ENCODE data around the gene ERC2.

DNA sequence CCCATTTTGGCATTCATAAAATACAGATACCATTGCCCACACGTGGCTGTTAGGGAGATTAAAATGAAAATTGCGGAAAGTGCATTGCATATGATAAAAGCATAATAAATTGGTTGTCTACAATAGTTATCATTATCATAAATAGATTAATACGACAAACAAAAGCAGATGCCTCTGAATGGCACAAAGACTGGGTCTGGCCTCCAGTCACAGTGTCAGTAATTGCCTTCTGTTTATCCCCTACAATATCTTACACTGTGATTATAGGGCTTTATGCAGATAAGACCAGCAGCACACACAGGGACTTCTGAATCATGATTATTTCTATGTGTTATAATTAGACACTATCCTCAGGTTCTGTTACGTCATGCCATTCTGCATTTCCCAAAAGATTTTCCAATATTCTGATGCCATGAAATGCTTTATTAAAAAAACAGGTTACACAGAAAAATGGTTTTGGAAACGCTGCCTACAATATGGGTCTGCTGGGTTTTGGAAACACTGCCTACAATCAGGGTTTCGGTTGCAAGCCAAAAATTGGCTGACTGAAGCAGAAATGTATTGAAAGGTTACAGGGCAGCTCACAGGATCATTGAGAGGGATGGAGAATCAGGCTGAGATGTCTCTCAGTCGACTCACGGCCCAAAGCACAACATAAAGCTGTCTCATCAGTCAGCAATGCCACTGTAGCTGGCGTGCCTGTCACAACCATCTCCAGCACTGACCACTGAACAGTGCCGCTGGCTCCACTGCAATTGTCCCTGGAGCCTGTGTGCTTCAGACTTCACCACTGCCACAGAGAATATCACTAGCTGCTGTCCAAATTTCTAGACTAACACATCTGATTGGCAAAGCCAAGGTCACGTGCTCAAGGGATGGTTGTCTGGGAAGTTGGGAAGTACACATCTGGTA, 248.1 kb downstream of the ERC2 start:
- no peak for TF ChIP-seq EZH2 (IDR thresholded peaks at IDR 0.05; ENCODE audit: borderline replicate concordance, low read length)
- TF ChIP-seq, protein P1, sequence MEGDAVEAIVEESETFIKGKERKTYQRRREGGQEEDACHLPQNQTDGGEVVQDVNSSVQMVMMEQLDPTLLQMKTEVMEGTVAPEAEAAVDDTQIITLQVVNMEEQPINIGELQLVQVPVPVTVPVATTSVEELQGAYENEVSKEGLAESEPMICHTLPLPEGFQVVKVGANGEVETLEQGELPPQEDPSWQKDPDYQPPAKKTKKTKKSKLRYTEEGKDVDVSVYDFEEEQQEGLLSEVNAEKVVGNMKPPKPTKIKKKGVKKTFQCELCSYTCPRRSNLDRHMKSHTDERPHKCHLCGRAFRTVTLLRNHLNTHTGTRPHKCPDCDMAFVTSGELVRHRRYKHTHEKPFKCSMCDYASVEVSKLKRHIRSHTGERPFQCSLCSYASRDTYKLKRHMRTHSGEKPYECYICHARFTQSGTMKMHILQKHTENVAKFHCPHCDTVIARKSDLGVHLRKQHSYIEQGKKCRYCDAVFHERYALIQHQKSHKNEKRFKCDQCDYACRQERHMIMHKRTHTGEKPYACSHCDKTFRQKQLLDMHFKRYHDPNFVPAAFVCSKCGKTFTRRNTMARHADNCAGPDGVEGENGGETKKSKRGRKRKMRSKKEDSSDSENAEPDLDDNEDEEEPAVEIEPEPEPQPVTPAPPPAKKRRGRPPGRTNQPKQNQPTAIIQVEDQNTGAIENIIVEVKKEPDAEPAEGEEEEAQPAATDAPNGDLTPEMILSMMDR (IDR thresholded peaks at IDR 0.05; ENCODE audit: low read length), result no peak
